SJSA1 (cell line): ENCODE measurements around the gene TRAF2. TPM values are rescaled to one million over a fixed set of nuclear protein-coding genes. Genes with fewer than 3 reads are reported as not detected.
A peak's percentile ranks its signal among the peaks of the same experiment; 100 is the strongest.

ENCODE experiments used
- DNase-seq, 2 experiments: peaks; one replicate each; pipeline ENCODE4 v3.0.0-alpha.2; 2015 to 2020; ENCODE audit warnings: low spot score in 2 of 2, low read depth in 1 of 2
- H3K27ac ChIP-seq: fragments of 250-450 bp; sonication (Bioruptor Pico); 2 replicates; pipeline ENCODE4 v1.5.1; 2020; ENCODE audit warnings: mild to moderate bottlenecking, moderate library complexity
- H3K27me3 ChIP-seq: fragments of 250-450 bp; sonication (Bioruptor Pico); replicated peaks from 2 replicates; pipeline ENCODE4 v1.5.1; 2020; ENCODE audit warnings: mild to moderate bottlenecking, moderate library complexity
- H3K36me3 ChIP-seq: fragments of 250-450 bp; sonication (Bioruptor Pico); 2 replicates; pipeline ENCODE4 v1.5.1; 2020; ENCODE audit warnings: mild to moderate bottlenecking
- H3K4me1 ChIP-seq: fragments of 250-450 bp; sonication (Bioruptor Pico); replicated peaks from 2 replicates; pipeline ENCODE4 v1.6.1; 2021; ENCODE audit warnings: mild to moderate bottlenecking
- H3K4me3 ChIP-seq: fragments of 250-450 bp; sonication (Bioruptor Pico); 2 replicates; pipeline ENCODE4 v1.5.1; 2020; ENCODE audit warnings: mild to moderate bottlenecking
- H3K9me3 ChIP-seq: fragments of 250-450 bp; sonication (Bioruptor Pico); replicated peaks from 2 replicates; pipeline ENCODE4 v1.5.1; 2020; ENCODE audit warnings: mild to moderate bottlenecking
- total RNA-seq: library from RNA; depleted of rRNA; stranded (reverse); fragments of >200 nt; shearing (Covaris generic); gene quantifications from 2 replicates; pipeline ENCODE4 v1.2.3, GENCODE V29; 2014

Gene TRAF2
- total RNA-seq, 1 experiment from 2014 or later: 17.1 TPM

DNA sequence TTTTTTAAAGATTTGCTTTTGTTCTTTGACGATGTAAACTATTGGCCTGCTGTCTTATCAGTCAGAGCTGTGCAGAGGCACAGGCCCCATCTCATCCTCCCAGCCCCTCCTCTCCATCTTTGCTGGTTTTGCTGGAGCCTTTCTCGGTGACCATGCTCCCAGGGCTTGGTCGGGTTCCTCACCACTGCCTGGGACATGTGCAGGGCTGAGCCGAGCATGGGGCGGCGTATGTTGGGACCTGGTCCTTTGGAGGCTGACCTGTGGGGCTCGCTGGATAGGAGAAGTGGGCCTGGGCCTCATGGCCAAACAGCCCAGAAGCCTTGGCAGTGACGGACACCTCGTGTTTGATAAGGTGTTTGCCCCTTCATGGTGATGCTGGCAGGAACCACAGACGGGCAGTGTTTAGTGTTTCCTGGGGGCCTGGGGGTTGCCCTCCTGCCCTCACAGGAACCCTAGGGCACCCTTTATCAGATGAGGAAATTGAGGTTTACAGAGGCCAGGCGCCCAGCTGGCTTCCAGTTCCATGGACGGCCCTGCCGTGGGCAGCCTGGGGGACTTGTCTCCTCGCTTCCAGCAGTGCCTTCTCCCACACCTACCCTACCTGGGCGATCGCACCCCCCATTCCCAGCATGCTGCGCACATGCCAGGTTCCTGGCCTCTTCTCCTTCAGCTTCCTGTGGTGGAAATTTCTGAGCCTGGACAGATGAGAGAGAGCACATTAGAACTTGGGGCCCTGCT is 27.6 kb downstream of the TRAF2 start:
- no peak for DNase-seq
- H3K4me3 ChIP-seq: no peak overlapping the region
- no peaks in the 10 kb centered on the region for H3K27me3 ChIP-seq
- H3K4me1 ChIP-seq: peaks cover 13% of the 10 kb centered on the region
- H3K36me3 ChIP-seq: peaks cover 69% of the 10 kb centered on the region
- H3K27ac ChIP-seq: no peak overlapping the region
- H3K9me3 ChIP-seq: no peaks in the 10 kb centered on the region

DNA sequence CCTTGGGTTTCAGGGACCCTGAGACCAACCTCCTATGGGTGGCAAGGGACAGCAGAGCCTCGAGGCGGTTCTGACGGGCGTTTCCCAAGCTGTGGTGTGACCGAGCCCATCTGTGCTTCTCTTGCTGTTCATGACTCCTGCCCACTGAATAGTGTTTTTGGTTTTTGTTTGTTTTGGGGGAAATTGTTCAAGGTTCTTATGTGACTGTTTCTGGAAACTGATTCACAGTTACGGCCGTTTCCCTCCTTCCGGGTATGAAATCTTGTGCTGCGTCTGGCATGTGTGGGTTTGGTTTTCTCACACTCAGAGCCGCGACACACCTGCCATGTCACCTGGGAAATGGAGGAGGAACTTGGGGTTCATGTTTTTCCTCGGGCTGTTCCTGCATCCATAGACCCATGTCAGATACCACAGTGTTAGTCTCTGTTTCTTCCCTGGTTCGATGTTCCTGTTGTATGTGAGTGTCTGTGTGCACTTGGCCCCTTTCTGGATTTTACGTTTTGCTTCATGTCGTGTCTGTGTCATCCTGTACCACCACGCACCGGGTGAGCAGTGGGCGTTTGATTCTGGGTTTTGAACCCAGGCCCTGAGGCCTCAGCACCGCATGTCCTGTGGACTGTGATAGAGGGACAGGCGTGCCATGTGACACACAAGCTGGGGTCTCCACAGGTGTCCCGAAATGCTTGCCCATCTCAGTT is 29.5 kb downstream of the TRAF2 start:
- H3K27ac ChIP-seq: no peak overlapping the region
- H3K4me3 ChIP-seq: no peak overlapping the region
- H3K4me1 ChIP-seq: peaks cover 13% of the 10 kb centered on the region
- no peaks in the 10 kb centered on the region for H3K9me3 ChIP-seq
- DNase-seq: no peak
- no peaks in the 10 kb centered on the region for H3K27me3 ChIP-seq
- peaks cover 69% of the 10 kb centered on the region for H3K36me3 ChIP-seq

DNA sequence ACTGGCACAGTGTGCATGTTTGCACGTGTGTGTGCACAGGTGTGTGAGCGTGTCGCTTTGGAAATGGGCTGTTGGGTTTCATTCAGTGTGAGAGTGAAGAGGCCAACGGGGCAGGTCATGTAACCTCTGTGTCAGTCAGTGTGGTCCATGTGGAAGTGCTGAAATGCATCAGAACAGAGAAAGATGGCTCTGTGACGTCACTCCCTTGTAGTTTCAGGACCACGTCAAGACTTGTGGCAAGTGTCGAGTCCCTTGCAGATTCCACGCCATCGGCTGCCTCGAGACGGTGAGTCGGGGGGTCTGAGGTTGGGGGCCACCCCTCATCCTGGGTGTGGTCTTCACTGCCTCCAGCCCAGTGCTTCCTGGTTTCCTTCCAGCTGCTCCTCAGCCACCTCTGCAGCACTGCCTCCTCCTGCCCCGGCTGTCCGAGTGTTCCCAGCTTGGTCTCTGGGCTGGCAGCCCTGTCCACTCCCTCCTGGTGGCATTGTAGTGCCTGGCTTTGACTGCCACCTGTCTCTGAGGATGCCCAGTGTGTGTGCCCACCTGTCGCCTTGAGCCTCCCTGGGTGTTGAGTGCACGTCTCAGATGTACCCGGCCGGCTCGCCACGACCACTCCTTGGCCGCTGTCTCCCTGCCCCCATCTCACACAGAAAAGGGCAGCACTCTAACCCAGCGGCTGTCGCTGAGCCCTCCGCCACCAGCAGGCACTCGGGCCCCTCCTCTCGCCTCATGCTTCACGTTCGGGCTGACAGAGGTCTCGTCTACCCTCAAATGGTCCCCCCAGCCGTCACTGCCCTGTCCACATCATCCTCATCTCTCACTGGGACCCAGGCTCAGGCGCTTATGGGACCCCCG is 30.2 kb downstream of the TRAF2 start:
- H3K27ac ChIP-seq: no peak overlapping the region
- no peak overlapping the region for H3K4me3 ChIP-seq
- H3K27me3 ChIP-seq: no peaks in the 10 kb centered on the region
- H3K36me3 ChIP-seq: peaks cover 73% of the 10 kb centered on the region
- H3K9me3 ChIP-seq: no peaks in the 10 kb centered on the region
- DNase-seq: no peak
- H3K4me1 ChIP-seq: peaks cover 13% of the 10 kb centered on the region

DNA sequence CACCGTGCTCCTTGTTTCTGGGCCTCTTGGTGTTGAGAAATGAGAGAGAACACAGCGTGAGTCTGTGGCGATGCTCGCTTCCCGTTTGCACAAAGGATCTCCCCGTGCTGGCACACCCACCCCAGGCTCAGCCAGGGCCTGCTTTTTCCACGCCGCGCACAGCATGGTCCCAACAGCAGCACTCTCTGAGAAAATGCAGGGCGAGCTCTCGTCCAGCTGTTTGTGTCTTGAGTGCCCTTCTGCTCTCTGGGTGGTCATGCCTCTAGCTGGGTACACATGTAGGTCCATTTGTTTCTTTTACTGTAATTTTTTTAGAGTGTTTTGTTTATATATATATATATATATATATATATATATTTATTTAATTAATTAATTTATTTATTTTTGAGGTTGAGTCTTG is 31.6 kb downstream of the TRAF2 start:
- Histone ChIP-seq H3K9me3 (no peaks in the 10 kb centered on the region), H3K27me3 (no peaks in the 10 kb centered on the region), H3K4me3 (no peak overlapping the region), H3K4me1 (peaks cover 13% of the 10 kb centered on the region), H3K27ac (no peak overlapping the region), H3K36me3 (peaks cover 72% of the 10 kb centered on the region)
- DNase-seq: peak; percentile 56 to 73

DNA sequence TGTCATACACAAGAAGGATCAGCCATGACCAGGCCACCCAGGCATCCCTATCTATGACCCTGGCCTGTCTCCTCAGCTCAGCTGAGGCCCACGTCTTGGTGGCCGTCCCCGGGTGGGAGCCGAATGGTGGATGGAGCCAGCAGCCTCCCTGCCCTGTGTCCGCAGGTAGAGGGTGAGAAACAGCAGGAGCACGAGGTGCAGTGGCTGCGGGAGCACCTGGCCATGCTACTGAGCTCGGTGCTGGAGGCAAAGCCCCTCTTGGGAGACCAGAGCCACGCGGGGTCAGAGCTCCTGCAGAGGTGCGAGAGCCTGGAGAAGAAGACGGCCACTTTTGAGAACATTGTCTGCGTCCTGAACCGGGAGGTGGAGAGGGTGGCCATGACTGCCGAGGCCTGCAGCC is 33.8 kb downstream of the TRAF2 start:
- H3K4me3 ChIP-seq: no peak overlapping the region
- no peaks in the 10 kb centered on the region for H3K27me3 ChIP-seq
- H3K4me1 ChIP-seq: peaks cover 13% of the 10 kb centered on the region
- H3K27ac ChIP-seq: no peak overlapping the region
- no peak for DNase-seq
- H3K36me3 ChIP-seq: peaks cover 70% of the 10 kb centered on the region
- H3K9me3 ChIP-seq: no peaks in the 10 kb centered on the region

DNA sequence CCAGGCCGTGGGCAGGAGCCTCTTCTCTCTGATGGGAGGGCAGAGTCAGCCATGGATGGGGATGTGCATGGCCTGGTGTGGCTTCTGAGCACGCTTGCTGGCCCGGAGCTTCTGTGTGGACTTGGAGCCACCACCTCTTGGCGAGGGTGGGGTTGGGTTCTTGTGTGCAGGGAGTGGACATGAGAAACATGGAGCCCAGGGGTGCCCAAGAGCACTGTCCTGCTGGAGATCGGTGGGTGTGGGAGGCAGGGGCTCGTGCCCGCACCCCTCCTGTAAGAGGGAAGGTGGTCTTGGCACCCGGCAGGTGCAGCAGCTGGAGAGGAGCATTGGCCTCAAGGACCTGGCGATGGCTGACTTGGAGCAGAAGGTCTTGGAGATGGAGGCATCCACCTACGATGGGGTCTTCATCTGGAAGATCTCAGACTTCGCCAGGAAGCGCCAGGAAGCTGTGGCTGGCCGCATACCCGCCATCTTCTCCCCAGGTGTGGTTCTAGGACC is 34.5 kb downstream of the TRAF2 start:
- H3K36me3 ChIP-seq: peaks cover 66% of the 10 kb centered on the region
- no peaks in the 10 kb centered on the region for H3K9me3 ChIP-seq
- no peak overlapping the region for H3K4me3 ChIP-seq
- no peak for DNase-seq
- no peak overlapping the region for H3K27ac ChIP-seq
- no peaks in the 10 kb centered on the region for H3K27me3 ChIP-seq
- H3K4me1 ChIP-seq: peaks cover 13% of the 10 kb centered on the region

DNA sequence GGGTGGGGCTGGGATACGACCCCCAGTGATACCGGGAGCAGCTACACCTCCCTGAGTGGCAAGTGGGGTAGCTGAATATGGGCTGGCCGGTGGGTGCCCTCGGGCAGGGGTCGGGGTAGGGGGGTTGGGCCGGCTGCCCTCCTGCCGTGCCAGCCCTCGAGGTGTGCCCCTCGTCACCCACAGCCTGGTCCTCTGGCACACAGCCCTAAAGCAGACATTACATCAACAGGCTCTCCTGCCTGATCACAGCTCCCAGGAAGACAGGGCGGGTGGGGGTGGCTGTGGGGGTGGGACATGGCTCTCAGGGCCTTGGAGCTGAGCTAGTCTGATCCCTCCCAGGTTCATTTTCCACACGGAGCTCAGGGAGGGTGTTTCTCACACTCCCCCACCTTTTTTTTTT is 35.0 kb downstream of the TRAF2 start:
- H3K9me3 ChIP-seq: no peaks in the 10 kb centered on the region
- H3K36me3 ChIP-seq: peaks cover 66% of the 10 kb centered on the region
- no peaks in the 10 kb centered on the region for H3K27me3 ChIP-seq
- H3K4me3 ChIP-seq: no peak overlapping the region
- H3K4me1 ChIP-seq: peaks cover 13% of the 10 kb centered on the region
- no peak for DNase-seq
- H3K27ac ChIP-seq: no peak overlapping the region

DNA sequence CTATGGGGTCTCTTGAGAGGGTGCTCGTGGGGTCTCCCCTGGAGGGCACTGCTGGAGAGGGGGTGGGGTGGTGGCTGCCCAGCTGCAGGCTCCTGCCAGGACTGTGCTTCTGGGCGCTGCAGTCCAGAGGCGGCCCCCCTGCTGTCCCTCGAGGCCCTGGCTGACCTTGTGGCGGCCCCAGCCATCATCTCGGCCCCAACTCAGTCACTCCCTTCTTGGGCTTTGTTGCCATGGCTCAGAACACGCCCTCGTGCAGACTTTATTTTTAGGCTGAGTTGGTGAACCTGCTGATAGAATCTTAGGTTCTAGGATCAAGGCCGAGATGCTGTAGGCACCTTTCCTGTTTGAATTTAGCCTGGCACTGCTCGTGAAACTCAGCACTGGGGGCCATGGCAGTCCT is 35.4 kb downstream of the TRAF2 start:
- no peak overlapping the region for H3K4me3 ChIP-seq
- no peak overlapping the region for H3K27ac ChIP-seq
- H3K27me3 ChIP-seq: no peaks in the 10 kb centered on the region
- DNase-seq: no peak
- H3K4me1 ChIP-seq: peaks cover 12% of the 10 kb centered on the region
- peaks cover 66% of the 10 kb centered on the region for H3K36me3 ChIP-seq
- no peaks in the 10 kb centered on the region for H3K9me3 ChIP-seq

DNA sequence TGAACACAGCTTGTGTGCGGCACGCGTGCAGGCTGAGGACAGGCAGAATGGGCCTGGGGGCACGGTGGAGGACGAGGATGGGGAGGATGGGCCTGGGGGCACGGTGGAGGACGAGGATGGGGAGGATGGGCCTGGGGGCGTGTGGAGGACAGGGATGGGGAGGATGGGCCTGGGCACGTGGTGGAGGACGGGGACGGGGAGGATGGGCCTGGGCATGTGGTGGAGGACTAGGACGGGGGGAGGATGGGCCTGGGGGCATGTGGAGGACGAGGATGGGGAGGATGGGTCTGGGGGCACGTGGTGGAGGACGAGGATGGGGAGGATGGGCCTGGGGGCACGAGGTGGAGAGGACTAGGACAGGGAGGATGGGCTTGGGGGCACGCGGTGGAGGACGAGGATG is 36.2 kb downstream of the TRAF2 start:
- Histone ChIP-seq H3K9me3 (no peaks in the 10 kb centered on the region), H3K4me3 (no peak overlapping the region), H3K4me1 (peaks cover 4% of the 10 kb centered on the region), H3K27me3 (no peaks in the 10 kb centered on the region), H3K36me3 (peaks cover 63% of the 10 kb centered on the region), H3K27ac (no peak overlapping the region)
- no peak for DNase-seq

DNA sequence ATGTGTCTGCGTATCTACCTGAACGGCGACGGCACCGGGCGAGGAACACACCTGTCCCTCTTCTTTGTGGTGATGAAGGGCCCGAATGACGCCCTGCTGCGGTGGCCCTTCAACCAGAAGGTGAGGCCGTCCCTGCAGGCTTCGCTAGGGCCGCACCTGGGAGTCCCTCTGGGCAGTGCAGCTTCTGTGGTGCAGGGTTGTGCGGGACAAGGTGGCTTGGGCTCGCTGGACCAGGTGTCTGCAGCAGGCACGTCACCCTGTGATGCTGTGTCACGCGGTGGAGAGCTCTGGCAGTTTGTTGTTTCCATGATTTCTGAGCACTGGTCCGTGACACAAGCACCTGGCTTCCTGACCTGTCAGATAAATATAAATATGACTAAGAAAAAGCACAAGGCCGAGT is 37.6 kb downstream of the TRAF2 start:
- no peak for DNase-seq
- Histone ChIP-seq H3K27me3 (no peaks in the 10 kb centered on the region), H3K9me3 (0 out of 2 replicates have a peak, but pooled peaks cover 3% of the 10 kb centered on the region), H3K4me3 (no peak overlapping the region), H3K4me1 (no peaks in the 10 kb centered on the region), H3K36me3 (peaks cover 67% of the 10 kb centered on the region), H3K27ac (no peak overlapping the region)

DNA sequence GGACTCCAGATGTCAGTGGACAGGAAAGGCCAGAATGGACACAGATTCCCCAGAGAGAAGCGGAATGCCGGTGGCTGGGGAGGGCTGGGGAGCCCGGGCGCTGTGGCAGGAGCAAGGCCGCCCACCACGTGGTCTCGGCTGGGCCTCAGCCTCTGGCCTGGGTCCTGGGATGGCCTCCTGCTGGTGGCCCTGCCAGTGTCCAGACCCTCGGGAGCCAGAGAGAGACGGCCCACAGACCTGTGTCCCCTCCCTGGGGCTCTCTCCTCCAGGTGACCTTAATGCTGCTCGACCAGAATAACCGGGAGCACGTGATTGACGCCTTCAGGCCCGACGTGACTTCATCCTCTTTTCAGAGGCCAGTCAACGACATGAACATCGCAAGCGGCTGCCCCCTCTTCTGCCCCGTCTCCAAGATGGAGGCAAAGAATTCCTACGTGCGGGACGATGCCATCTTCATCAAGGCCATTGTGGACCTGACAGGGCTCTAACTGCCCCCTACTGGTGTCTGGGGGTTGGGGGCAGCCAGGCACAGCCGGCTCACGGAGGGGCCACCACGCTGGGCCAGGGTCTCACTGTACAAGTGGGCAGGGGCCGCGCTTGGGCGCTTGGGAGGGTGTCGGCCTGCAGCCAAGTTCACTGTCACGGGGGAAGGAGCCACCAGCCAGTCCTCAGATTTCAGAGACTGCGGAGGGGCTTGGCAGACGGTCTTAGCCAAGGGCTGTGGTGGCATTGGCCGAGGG is 39.3 kb downstream of the TRAF2 start:
- no peak overlapping the region for H3K27ac ChIP-seq
- no peaks in the 10 kb centered on the region for H3K4me1 ChIP-seq
- peaks cover 53% of the 10 kb centered on the region for H3K36me3 ChIP-seq
- no peaks in the 10 kb centered on the region for H3K27me3 ChIP-seq
- H3K9me3 ChIP-seq: 0 out of 2 replicates have a peak, but pooled peaks cover 3% of the 10 kb centered on the region
- H3K4me3 ChIP-seq: no peak overlapping the region
- DNase-seq: no peak

DNA sequence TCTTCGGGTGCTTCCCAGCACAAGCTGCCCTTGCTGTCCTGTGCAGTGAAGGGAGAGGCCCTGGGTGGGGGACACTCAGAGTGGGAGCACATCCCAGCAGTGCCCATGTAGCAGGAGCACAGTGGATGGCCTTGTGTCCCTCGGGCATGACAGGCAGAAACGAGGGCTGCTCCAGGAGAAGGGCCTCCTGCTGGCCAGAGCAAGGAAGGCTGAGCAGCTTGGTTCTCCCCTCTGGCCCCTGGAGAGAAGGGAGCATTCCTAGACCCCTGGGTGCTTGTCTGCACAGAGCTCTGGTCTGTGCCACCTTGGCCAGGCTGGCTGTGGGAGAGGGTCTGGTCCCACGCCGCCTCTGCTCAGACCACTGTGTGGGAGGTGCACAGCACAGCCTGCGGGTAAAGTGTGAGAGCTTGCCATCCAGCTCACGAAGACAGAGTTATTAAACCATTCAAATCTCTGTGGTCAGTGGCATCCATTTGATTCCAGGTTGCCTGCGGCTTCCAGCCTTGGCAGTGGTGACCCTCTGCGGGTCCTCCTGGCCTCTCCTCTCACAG is 39.9 kb downstream of the TRAF2 start:
- no peak for DNase-seq
- 0 out of 2 replicates have a peak, but pooled peaks cover 3% of the 10 kb centered on the region for H3K9me3 ChIP-seq
- H3K36me3 ChIP-seq: peaks cover 47% of the 10 kb centered on the region
- no peak overlapping the region for H3K27ac ChIP-seq
- no peaks in the 10 kb centered on the region for H3K4me1 ChIP-seq
- no peaks in the 10 kb centered on the region for H3K27me3 ChIP-seq
- no peak overlapping the region for H3K4me3 ChIP-seq

DNA sequence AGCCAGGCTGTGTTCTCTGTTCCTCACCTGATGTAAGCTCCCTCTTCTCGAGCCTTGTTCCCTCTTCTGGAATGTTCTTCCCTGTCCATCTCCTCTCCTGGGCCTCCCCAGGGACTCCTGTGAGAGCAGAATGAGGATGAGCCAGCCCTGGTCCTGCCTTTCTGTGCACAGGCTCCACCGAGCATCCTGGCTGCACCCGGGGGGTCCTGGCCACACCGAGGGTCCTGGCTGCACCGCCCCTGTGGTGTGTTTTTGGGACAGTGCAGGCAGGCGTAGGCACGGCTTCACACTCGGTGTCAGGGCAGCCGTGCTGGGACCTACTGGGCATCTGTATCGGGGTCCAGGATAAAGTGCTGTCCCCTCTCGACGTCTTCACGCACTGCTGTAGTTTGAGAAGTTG is 40.4 kb downstream of the TRAF2 start:
- Histone ChIP-seq H3K27ac (no peak overlapping the region), H3K36me3 (peaks cover 47% of the 10 kb centered on the region), H3K4me3 (no peak overlapping the region), H3K27me3 (no peaks in the 10 kb centered on the region), H3K9me3 (0 out of 2 replicates have a peak, but pooled peaks cover 3% of the 10 kb centered on the region), H3K4me1 (no peaks in the 10 kb centered on the region)
- no peak for DNase-seq
